Measurements from ENCODE around the gene TINAGL1.

The TINAGL1 gene

GRCh38 chr1:31607360-31607759 lies 31.0 kb downstream of the TINAGL1 start:
- no peak for DNase-seq (ENCODE audit: low read depth in 3 of 3)

- no peak for DNase-seq (ENCODE audit: low read depth in 3 of 3)
Measured at GRCh38 chr1:31609514-31610118, 33.3 kb downstream of the TINAGL1 start.

- no peak for DNase-seq (ENCODE audit: low read depth in 3 of 3)
Measured at GRCh38 chr1:31614414-31615005, 38.2 kb downstream of the TINAGL1 start.

- DNase-seq (ENCODE audit: low read depth in 3 of 3), result no peak
Measured at GRCh38 chr1:31615414-31615813, 39.1 kb downstream of the TINAGL1 start.

GRCh38 chr1:31615939-31616338 lies 39.6 kb downstream of the TINAGL1 start:
- DNase-seq (ENCODE audit: low read depth in 3 of 3), result no peak

- DNase-seq (ENCODE audit: low read depth in 3 of 3), result no peak
Measured at GRCh38 chr1:31617218-31617915, 41.1 kb downstream of the TINAGL1 start, which contains the start of gene HCRTR1. Gene HCRTR1 (plus strand): TSS chr1:31617689. CDS start chr1:31619193, 1,504 bp downstream.

- peak in 1 of 3 donors; percentile 49 for DNase-seq (ENCODE audit: low read depth in 3 of 3)
Measured at GRCh38 chr1:31617916-31618746, 41.8 kb downstream of the TINAGL1 start.

GRCh38 chr1:31618916-31619846 lies 42.9 kb downstream of the TINAGL1 start:
- no peak for DNase-seq (ENCODE audit: low read depth in 3 of 3)

GRCh38 chr1:31620631-31621497 lies 44.5 kb downstream of the TINAGL1 start:
- no peak for DNase-seq (ENCODE audit: low read depth in 3 of 3)

- no peak for DNase-seq (ENCODE audit: low read depth in 3 of 3)
Measured at GRCh38 chr1:31621498-31621820, 45.1 kb downstream of the TINAGL1 start.

- no peak for DNase-seq (ENCODE audit: low read depth in 3 of 3)
Measured at GRCh38 chr1:31621847-31622730, 45.8 kb downstream of the TINAGL1 start.

- DNase-seq (ENCODE audit: low read depth in 3 of 3), result no peak
Measured at GRCh38 chr1:31623365-31623764, 47.0 kb downstream of the TINAGL1 start.

- no peak for DNase-seq (ENCODE audit: low read depth in 3 of 3)
Measured at GRCh38 chr1:31624309-31624708, 48.0 kb downstream of the TINAGL1 start.

- no peak for DNase-seq (ENCODE audit: low read depth in 3 of 3)
Measured at GRCh38 chr1:31624731-31625514, 48.6 kb downstream of the TINAGL1 start.

- DNase-seq (ENCODE audit: low read depth in 3 of 3), result no peak
Measured at GRCh38 chr1:31625561-31626222, 49.4 kb downstream of the TINAGL1 start.

GRCh38 chr1:31626223-31627207 lies 50.2 kb downstream of the TINAGL1 start:
- DNase-seq (ENCODE audit: low read depth in 3 of 3), result no peak

Measured in stimulated activated CD4-positive, alpha-beta T cell treated with anti-CD3 and anti-CD28 coated beads, TNF-alpha, amount 100 ng/mL, for 48 hours (primary cell).